K562 (cell line): ENCODE data around the gene IDH1. TPM values are rescaled to one million over a fixed set of nuclear protein-coding genes. Genes with fewer than 3 reads are reported as not detected.

Experiments
- ATF1 ChIP-seq, 2 experiments: fragments of 450-650 bp in 1 of 2; IDR thresholded peaks; 2 replicates each; pipeline ENCODE4 v1.6.1; 2016; ENCODE audit warnings: missing compliant biosample characterization in 1 of 2, missing genetic modification characterization in 1 of 2
- BCOR ChIP-seq: fragments of 450-650 bp; IDR thresholded peaks from 2 replicates; pipeline ENCODE4 v1.6.1; 2016
- CSDE1 ChIP-seq, 2 experiments: fragments of 450-650 bp; IDR thresholded peaks; 2 replicates each; pipeline ENCODE4 v1.6.1; 2016; ENCODE audit warnings: mild to moderate bottlenecking in 1 of 2
- EGR1 ChIP-seq: fragments of 450-650 bp; conservative IDR thresholded peaks from 2 replicates; pipeline ENCODE4 v1.6.1; 2017; ENCODE audit warnings: mild to moderate bottlenecking
- GATAD2A ChIP-seq: fragments of 450-650 bp; IDR thresholded peaks from 2 replicates; pipeline ENCODE4 v1.6.1; 2017
- HDAC8 ChIP-seq: fragments of 450-650 bp; IDR thresholded peaks from 2 replicates; pipeline ENCODE4 v1.6.1; 2016; ENCODE audit warnings: mild to moderate bottlenecking, missing genetic modification characterization, moderate library complexity, missing compliant biosample characterization
- ILF3 ChIP-seq: fragments of 450-650 bp; IDR thresholded peaks from 2 replicates; pipeline ENCODE4 v1.6.1; 2018; ENCODE audit warnings: antibody characterized with exemption, mild to moderate bottlenecking, moderate library complexity, borderline replicate concordance
- LARP7 ChIP-seq: fragments of 450-650 bp; IDR thresholded peaks from 2 replicates; pipeline ENCODE4 v1.6.1; 2016
- MECOM ChIP-seq: fragments of 250-450 bp; sonication (Bioruptor Pico); IDR thresholded peaks from 2 replicates; pipeline ENCODE4 v1.8.0; 2022; ENCODE audit warnings: inconsistent platforms
- MEF2A ChIP-seq: IDR thresholded peaks from 2 replicates; pipeline ENCODE4 v1.6.1; 2011; ENCODE audit warnings: low read depth, mild to moderate bottlenecking, low read length, moderate library complexity; ENCODE audit not compliant: control insufficient read depth
- MYBL2 ChIP-seq, 2 experiments: fragments of 450-650 bp in 1 of 2; sonication (generic) in 1 of 2; formaldehyde crosslinking in 1 of 2; IDR thresholded peaks; 2 replicates each; pipeline versions ENCODE4 v1.6.1 to v1.8.1; 2017 to 2022; ENCODE audit warnings: borderline replicate concordance in 1 of 2, inconsistent platforms in 1 of 2, low read depth in 1 of 2, mild to moderate bottlenecking in 1 of 2, missing genetic modification reagents in 1 of 2, moderate library complexity in 1 of 2
- SOX6 ChIP-seq: fragments of 450-650 bp; IDR thresholded peaks from 2 replicates; pipeline ENCODE4 v1.6.1; 2014; ENCODE audit warnings: mild to moderate bottlenecking
- SUPT5H ChIP-seq: fragments of 450-650 bp; IDR thresholded peaks from 2 replicates; pipeline ENCODE4 v1.6.1; 2016
- THRAP3 ChIP-seq: fragments of 450-650 bp; IDR thresholded peaks from 2 replicates; pipeline ENCODE4 v1.6.1; 2016; ENCODE audit warnings: mild to moderate bottlenecking, inconsistent platforms, borderline replicate concordance
- ZNF197 ChIP-seq: fragments of 200-800 bp; sonication (Bioruptor generic); IDR thresholded peaks from 2 replicates; pipeline ENCODE4 v1.6.1; 2016; ENCODE audit warnings: low read depth, missing genetic modification characterization, missing compliant biosample characterization
- ZNF384 ChIP-seq: IDR thresholded peaks from 2 replicates; pipeline ENCODE4 v1.6.1; 2012; ENCODE audit warnings: low read depth, low read length, improper control_type of control experiment
- ZNF551 ChIP-seq: fragments of 250-450 bp; sonication (Bioruptor Pico); IDR thresholded peaks from 2 replicates; pipeline ENCODE4 v1.5.0; 2021; ENCODE audit warnings: mild to moderate bottlenecking, moderate library complexity
- ZNF780A ChIP-seq: fragments of 250-450 bp; sonication (Bioruptor Pico); IDR thresholded peaks from 2 replicates; pipeline ENCODE4 v1.5.0; 2021; ENCODE audit warnings: mild to moderate bottlenecking
- polyA plus RNA-seq, 8 experiments: library from polyadenylated mRNA; depleted of rRNA in 4 of 8; stranded (reverse) in 5 of 8; unstranded in 3 of 8; fragments of >200 nt; fragmentation: Nextera tagmentation in 2 of 8; fragmentation: Illumina TruSeq in 1 of 8; extraction: Ambion mirVana in 2 of 8; extraction: Trizol in 1 of 8; gene quantifications; 2 replicates each; pipeline versions ENCODE4 v1.2.1 to v1.2.3, GENCODE V29; 2011 to 2014; ENCODE audit warnings: inconsistent platforms in 1 of 8, missing spikeins in 1 of 8
- total RNA-seq, 7 experiments: library from RNA; depleted of rRNA in 6 of 7; stranded (reverse); fragments of >200 nt in 6 of 7; fragmentation: Illumina TruSeq in 2 of 7; extraction: Trizol in 2 of 7; gene quantifications; 2 replicates each; pipeline versions ENCODE4 v1.2.1 to v1.2.3, GENCODE V29; 2011 to 2021; ENCODE audit warnings: low replicate concordance in 1 of 7
- TF ChIP-seq, protein P1 (sequence below), 3 experiments: fragments of 200-800 bp in 1 of 3; fragments of 250-450 bp in 1 of 3; fragments of 450-650 bp in 1 of 3; sonication (Bioruptor Pico) in 1 of 3; sonication (Bioruptor generic) in 1 of 3; formaldehyde crosslinking in 1 of 3; IDR thresholded peaks; 2 replicates each; pipeline versions ENCODE4 v1.6.1 to v1.8.0; 2016 to 2022; ENCODE audit warnings: mild to moderate bottlenecking in 2 of 3, missing genetic modification characterization in 2 of 3, missing compliant biosample characterization in 1 of 3, moderate library complexity in 1 of 3
- TF ChIP-seq, protein P2 (sequence below): fragments of 450-650 bp; formaldehyde crosslinking; IDR thresholded peaks from 2 replicates; pipeline ENCODE4 v1.4.0; 2022; ENCODE audit warnings: mild to moderate bottlenecking, moderate library complexity
- TF ChIP-seq, protein P3 (sequence below): sonication (generic); formaldehyde crosslinking; IDR thresholded peaks from 2 replicates; pipeline ENCODE4 v1.8.0; 2022; ENCODE audit warnings: mild to moderate bottlenecking, missing genetic modification reagents, borderline replicate concordance

IDH1 gene
- total and polyA plus RNA-seq, 9 of the 15 experiments (the other 6 are each of a cell fraction or from before 2014, with no cell fraction given) = 61.9 to 194 (median 101) TPM

DNA sequence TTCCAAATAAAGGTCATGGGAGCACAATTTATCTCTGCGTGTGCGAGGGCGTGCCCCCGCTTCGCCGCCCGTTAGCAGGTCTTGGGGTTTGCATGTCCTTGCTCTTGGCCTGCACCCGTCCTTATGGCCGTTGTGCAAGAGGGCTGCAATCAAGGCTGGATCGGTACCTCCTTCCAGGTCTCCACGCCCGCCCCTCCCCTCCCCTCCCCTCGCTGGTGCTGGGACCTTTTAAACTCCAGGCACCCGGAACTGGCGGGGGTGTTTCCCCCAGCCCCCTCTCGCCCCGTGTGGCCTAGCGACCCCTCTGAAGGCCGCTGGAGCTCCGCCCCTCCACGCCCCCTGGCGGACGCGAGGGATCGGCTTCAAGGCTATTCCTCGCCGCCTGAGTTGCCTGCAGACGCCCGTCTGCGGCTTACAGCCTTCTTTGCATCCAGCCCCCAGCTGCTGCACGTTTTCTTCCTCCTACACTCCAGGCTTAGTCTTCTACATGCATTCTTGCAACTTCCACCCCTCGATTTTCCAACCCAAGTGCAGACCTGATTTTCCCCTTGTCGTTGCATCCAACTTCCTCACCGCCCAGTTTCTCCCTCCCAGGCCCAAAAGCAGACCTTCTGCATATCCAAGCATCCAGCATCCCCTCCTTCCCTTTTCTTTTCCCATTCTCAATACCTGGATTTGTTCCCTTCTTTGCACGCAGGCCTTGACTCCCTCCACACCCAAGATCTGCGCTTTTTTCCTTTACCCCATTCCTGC lies 577 bp downstream of the IDH1 start (continued):
- TF ChIP-seq, protein P1, sequence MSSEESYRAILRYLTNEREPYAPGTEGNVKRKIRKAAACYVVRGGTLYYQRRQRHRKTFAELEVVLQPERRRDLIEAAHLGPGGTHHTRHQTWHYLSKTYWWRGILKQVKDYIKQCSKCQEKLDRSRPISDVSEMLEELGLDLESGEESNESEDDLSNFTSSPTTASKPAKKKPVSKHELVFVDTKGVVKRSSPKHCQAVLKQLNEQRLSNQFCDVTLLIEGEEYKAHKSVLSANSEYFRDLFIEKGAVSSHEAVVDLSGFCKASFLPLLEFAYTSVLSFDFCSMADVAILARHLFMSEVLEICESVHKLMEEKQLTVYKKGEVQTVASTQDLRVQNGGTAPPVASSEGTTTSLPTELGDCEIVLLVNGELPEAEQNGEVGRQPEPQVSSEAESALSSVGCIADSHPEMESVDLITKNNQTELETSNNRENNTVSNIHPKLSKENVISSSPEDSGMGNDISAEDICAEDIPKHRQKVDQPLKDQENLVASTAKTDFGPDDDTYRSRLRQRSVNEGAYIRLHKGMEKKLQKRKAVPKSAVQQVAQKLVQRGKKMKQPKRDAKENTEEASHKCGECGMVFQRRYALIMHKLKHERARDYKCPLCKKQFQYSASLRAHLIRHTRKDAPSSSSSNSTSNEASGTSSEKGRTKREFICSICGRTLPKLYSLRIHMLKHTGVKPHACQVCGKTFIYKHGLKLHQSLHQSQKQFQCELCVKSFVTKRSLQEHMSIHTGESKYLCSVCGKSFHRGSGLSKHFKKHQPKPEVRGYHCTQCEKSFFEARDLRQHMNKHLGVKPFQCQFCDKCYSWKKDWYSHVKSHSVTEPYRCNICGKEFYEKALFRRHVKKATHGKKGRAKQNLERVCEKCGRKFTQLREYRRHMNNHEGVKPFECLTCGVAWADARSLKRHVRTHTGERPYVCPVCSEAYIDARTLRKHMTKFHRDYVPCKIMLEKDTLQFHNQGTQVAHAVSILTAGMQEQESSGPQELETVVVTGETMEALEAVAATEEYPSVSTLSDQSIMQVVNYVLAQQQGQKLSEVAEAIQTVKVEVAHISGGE (CRISPR knock-in tag; IDR thresholded peaks at IDR 0.05) = no peak
- TF ChIP-seq HDAC8 (tag) = no peak
- TF ChIP-seq, protein P2, sequence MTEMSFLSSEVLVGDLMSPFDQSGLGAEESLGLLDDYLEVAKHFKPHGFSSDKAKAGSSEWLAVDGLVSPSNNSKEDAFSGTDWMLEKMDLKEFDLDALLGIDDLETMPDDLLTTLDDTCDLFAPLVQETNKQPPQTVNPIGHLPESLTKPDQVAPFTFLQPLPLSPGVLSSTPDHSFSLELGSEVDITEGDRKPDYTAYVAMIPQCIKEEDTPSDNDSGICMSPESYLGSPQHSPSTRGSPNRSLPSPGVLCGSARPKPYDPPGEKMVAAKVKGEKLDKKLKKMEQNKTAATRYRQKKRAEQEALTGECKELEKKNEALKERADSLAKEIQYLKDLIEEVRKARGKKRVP (CRISPR knock-in tag) = peak; percentile 88
- no peak for TF ChIP-seq MECOM (CRISPR knock-in tag)
- TF ChIP-seq THRAP3 = no peak
- TF ChIP-seq ZNF384 = no peak
- peak; percentile 52; the same call in 1 of the 2 replicates for TF ChIP-seq SUPT5H
- TF ChIP-seq EGR1 = peak; percentile 66
- 0 out of 2 replicates have a peak, but pooled peaks have one; percentile 71 for TF ChIP-seq LARP7
- 0 out of 2 replicates have a peak, but pooled peaks have one; percentile 7 for TF ChIP-seq MEF2A
- TF ChIP-seq ZNF780A (CRISPR knock-in tag) = no peak
- TF ChIP-seq ZNF197 (CRISPR knock-in tag) = peak; percentile 38; the same call in 1 of the 2 replicates
- no peak for TF ChIP-seq CSDE1 (IDR thresholded peaks at IDR 0.05)
- no peak for TF ChIP-seq ZNF551 (CRISPR knock-in tag)
- no peak for TF ChIP-seq ATF1 (CRISPR knock-in tag; IDR thresholded peaks at IDR 0.05)
- peak; percentile 27; the same call in 1 of the 2 replicates for TF ChIP-seq ATF1 (tag; IDR thresholded peaks at IDR 0.05)
- no peak for TF ChIP-seq GATAD2A
- TF ChIP-seq ILF3 = no peak
- TF ChIP-seq SOX6 = peak; percentile 74
- TF ChIP-seq MYBL2 (IDR thresholded peaks at IDR 0.05; ENCODE audit: low read depth) = no peak
- no peak for TF ChIP-seq MYBL2 (CRISPR knock-in tag; IDR thresholded peaks at IDR 0.05; ENCODE audit: borderline replicate concordance)
- TF ChIP-seq, protein P3, sequence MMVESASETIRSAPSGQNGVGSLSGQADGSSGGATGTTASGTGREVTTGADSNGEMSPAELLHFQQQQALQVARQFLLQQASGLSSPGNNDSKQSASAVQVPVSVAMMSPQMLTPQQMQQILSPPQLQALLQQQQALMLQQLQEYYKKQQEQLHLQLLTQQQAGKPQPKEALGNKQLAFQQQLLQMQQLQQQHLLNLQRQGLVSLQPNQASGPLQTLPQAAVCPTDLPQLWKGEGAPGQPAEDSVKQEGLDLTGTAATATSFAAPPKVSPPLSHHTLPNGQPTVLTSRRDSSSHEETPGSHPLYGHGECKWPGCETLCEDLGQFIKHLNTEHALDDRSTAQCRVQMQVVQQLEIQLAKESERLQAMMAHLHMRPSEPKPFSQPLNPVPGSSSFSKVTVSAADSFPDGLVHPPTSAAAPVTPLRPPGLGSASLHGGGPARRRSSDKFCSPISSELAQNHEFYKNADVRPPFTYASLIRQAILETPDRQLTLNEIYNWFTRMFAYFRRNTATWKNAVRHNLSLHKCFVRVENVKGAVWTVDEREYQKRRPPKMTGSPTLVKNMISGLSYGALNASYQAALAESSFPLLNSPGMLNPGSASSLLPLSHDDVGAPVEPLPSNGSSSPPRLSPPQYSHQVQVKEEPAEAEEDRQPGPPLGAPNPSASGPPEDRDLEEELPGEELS (CRISPR knock-in tag) = no peak
- 0 out of 2 replicates have a peak, but pooled peaks have one; percentile 8 for TF ChIP-seq BCOR
